PFSK-1 (cell line): ENCODE measurements around the gene SLC27A4.

Source experiments
- FOXP2 ChIP-seq: optimal IDR thresholded peaks from 2 replicates; pipeline ENCODE3; 2011; ENCODE audit warnings: borderline replicate concordance, control low read depth, inconsistent platforms; ENCODE audit not compliant: insufficient read depth; ENCODE audit errors: extremely low read length, extremely low read depth
- POLR2AphosphoS5 ChIP-seq: IDR thresholded peaks from 2 replicates; pipeline ENCODE4 v1.6.1; 2012; ENCODE audit warnings: low read depth, mild to moderate bottlenecking, control low read depth, low read length, moderate library complexity
- REST ChIP-seq, 2 experiments: IDR thresholded peaks; 2 replicates each; pipeline versions ENCODE4 v1.6.1 to v1.8.0; 2011 to 2012; ENCODE audit warnings: low read depth in 2 of 2, low read length in 2 of 2, control low read depth in 1 of 2, inconsistent platforms in 1 of 2, mild to moderate bottlenecking in 1 of 2, moderate library complexity in 1 of 2; ENCODE audit not compliant: insufficient read depth in 1 of 2
- SIN3A ChIP-seq: IDR thresholded peaks from 2 replicates; pipeline ENCODE4 v1.6.1; 2012; ENCODE audit warnings: mild to moderate bottlenecking, low read length, moderate library complexity, borderline replicate concordance; ENCODE audit not compliant: insufficient read depth
- TAF1 ChIP-seq: IDR thresholded peaks from 2 replicates; pipeline ENCODE4 v1.6.1; 2012; ENCODE audit warnings: low read length, control low read depth, borderline replicate concordance; ENCODE audit not compliant: insufficient read depth

SLC27A4 gene

GRCh38 chr9:128361986-128362646 is 21.8 kb downstream of the SLC27A4 start:
- no peak; the same call in 1 of the 2 replicates for TF ChIP-seq TAF1
- no peak for TF ChIP-seq SIN3A
- TF ChIP-seq POLR2AphosphoS5, result peak; percentile 57; the same call in 1 of the 2 replicates
- peak; percentile 8 for TF ChIP-seq FOXP2
- TF ChIP-seq REST (IDR thresholded peaks at IDR 0.05; ENCODE audit: insufficient read depth in 1 of 2, low read depth in 2 of 2, low read length in 2 of 2), result no peak

DNA sequence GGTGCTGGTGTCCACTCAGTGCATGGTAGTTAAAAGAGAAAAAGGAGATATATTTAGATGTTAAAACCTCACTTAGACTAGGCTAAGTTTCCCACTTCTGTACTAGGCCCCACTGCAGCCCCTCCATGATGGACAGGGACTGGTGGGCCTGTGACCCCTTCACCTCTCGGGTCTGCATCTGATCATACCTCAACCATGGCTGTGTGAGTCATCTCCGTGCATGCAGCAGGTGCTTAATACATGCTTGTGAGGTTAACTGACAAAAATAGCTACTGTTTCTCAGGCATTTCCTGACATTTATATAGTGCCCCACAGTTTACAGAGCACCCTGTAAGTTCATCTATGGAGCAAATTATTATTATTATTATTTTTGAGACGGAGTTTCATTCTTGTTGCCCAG is 22.4 kb downstream of the SLC27A4 start:
- TF ChIP-seq TAF1 (no peak), POLR2AphosphoS5 (no peak), REST (IDR thresholded peaks at IDR 0.05; ENCODE audit: insufficient read depth in 1 of 2, low read depth in 2 of 2, low read length in 2 of 2) (no peak), SIN3A (no peak), FOXP2 (no peak)

- TF ChIP-seq SIN3A (no peak), POLR2AphosphoS5 (no peak), TAF1 (no peak), REST (IDR thresholded peaks at IDR 0.05; ENCODE audit: insufficient read depth in 1 of 2, low read depth in 2 of 2, low read length in 2 of 2) (no peak), FOXP2 (no peak)
Measured at GRCh38 chr9:128365525-128365924, 25.2 kb downstream of the SLC27A4 start.

DNA sequence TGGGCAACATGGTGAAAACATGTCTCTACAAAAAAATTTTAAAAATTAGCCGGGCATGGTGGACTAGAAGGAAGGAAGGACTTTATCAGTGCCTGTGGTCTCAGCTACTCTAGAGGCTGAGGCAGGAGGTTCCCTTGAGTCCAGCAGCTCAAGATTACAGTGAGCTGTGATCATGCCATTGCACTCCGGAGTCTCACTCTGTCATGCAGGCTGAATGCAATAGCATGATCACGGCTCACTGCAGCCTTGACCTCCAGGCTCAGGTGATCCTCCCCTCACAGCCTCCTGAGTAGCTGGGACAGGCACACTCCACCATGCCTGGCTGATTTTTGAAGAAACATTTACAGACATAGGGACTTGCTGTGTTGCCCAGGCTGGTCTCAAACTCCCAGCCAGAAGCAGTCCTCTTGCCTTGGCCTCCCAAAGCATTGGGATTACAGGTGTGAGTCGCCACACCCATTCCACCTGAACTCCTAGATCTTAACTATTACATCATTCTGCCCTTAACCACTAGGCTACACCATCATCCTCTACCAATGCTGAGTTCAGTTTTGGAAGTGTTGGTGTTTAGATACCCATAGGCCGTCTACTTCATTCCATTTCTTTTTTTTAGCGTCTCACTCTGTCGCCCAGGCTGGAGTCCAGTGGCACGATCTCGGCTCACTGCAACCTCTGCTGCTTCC is 28.8 kb downstream of the SLC27A4 start:
- TF ChIP-seq POLR2AphosphoS5, result no peak
- TF ChIP-seq FOXP2, result no peak
- no peak for TF ChIP-seq REST (IDR thresholded peaks at IDR 0.05; ENCODE audit: insufficient read depth in 1 of 2, low read depth in 2 of 2, low read length in 2 of 2)
- TF ChIP-seq TAF1, result no peak
- TF ChIP-seq SIN3A, result no peak
